ENCODE results near the gene PLEKHG3.

- no peak for TF ChIP-seq REST (IDR thresholded peaks at IDR 0.05; ENCODE audit: low read depth)
- TF ChIP-seq MAX (IDR thresholded peaks at IDR 0.05): no peak
- TF ChIP-seq TCF12 (IDR thresholded peaks at IDR 0.05; ENCODE audit: low read depth): peak; percentile 40; the same call in 1 of the 2 replicates
- no peak for TF ChIP-seq FOXM1 (IDR thresholded peaks at IDR 0.05; ENCODE audit: borderline replicate concordance, low read depth)
- no peak; the same call in 1 of the 2 replicates for TF ChIP-seq EP300 (IDR thresholded peaks at IDR 0.05; ENCODE audit: borderline replicate concordance)
Measured at GRCh38 chr14:64701660-64702059, 2.6 kb upstream of the PLEKHG3 start.
